Adrenal gland (tissue), 5 donors: ENCODE data around the gene UGT1A4.

Experiments used
- POLR2A ChIP-seq, 2 donors: fragments of 450-650 bp; IDR thresholded peaks; one replicate each; pipeline ENCODE4 v1.6.1; 2017; ENCODE audit warnings: antibody characterized with exemption in 2 of 2, mild to moderate bottlenecking in 2 of 2, moderate library complexity in 1 of 2
- TF ChIP-seq, protein P1 (sequence below), 6 experiments: fragments of 450-650 bp in 4 of 6; fragments of 200-600 bp in 2 of 6; sonication (generic) in 1 of 6; IDR thresholded peaks; 1 replicate in 5 of 6; 2 replicates in 1 of 6; pipeline versions ENCODE4 v1.5.1 to v1.8.0; 2016 to 2021; ENCODE audit warnings: antibody characterized with exemption in 6 of 6, mild to moderate bottlenecking in 2 of 6, moderate library complexity in 1 of 6
- donor health status: DM: no; HTN: no; CAD: no.

DNA sequence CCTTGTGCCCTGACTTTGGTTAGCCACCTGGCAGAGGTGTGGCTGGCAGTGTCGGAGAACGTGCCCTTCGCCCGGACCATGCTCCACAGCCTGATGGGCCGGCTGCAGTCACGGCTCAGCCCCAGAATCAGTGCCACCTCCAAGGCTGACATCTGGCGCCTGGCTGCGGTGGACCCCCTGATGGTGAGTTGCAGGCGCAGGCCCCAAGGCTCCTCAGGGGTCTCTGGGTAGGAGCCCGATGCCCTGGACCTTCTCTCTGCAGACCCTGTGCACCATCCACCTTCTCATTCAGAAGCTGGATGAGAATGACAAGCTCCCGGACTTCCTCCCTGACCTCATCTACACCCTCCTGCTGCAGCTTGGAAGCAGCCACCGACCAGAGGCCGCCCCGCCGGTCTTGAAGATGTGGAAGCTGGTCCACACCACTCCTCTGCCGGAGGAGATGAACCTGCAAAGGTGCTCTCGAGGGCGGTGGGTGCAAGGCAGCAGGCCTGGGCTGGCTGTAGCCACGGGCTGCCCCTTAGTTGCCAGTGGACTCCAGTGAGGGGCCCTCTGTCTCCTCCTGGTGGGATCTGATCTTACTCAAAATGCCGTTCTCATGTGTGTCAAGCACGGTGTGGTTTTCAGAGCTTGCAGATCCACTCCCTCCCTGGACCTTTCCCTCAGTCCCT, 103.7 kb downstream of the UGT1A4 start:
- TF ChIP-seq, protein P1, sequence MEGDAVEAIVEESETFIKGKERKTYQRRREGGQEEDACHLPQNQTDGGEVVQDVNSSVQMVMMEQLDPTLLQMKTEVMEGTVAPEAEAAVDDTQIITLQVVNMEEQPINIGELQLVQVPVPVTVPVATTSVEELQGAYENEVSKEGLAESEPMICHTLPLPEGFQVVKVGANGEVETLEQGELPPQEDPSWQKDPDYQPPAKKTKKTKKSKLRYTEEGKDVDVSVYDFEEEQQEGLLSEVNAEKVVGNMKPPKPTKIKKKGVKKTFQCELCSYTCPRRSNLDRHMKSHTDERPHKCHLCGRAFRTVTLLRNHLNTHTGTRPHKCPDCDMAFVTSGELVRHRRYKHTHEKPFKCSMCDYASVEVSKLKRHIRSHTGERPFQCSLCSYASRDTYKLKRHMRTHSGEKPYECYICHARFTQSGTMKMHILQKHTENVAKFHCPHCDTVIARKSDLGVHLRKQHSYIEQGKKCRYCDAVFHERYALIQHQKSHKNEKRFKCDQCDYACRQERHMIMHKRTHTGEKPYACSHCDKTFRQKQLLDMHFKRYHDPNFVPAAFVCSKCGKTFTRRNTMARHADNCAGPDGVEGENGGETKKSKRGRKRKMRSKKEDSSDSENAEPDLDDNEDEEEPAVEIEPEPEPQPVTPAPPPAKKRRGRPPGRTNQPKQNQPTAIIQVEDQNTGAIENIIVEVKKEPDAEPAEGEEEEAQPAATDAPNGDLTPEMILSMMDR (IDR thresholded peaks at IDR 0.05), result no peak
- TF ChIP-seq POLR2A (IDR thresholded peaks at IDR 0.05), result no peak
